Measurements from ENCODE around the gene ISLR. TPM values are rescaled to one million over a fixed set of nuclear protein-coding genes. Genes with fewer than 3 reads are reported as not detected.

ISLR gene
- polyA plus RNA-seq, 1 donor from 2014 or later = not detected

- H3K27me3 ChIP-seq (ENCODE audit: insufficient read depth, low read depth, low read length) = no peaks in the 10 kb centered on the region
- H3K9me2 ChIP-seq (ENCODE audit: insufficient read depth, low read length) = no peaks in the 10 kb centered on the region
- H3K4me2 ChIP-seq (ENCODE audit: low read length) = peak overlapping the region; percentile 48
- H3K36me3 ChIP-seq (ENCODE audit: insufficient read depth, low read length) = peaks cover 27% of the 10 kb centered on the region
- no peaks in the 10 kb centered on the region for H4K20me1 ChIP-seq (ENCODE audit: insufficient read depth)
- peaks cover 67% of the 10 kb centered on the region for H3K79me2 ChIP-seq (replicated peaks; ENCODE audit: insufficient read depth, low read length)
- H2AFZ ChIP-seq (ENCODE audit: low read depth, low read length) = no peak overlapping the region
- H3F3A ChIP-seq (ENCODE audit: insufficient read depth, low read length, poor library complexity, severe bottlenecking) = no peaks in the 10 kb centered on the region
- peaks cover 29% of the 10 kb centered on the region for H3K9me3 ChIP-seq (ENCODE audit: low read length)
- H3K9ac ChIP-seq (ENCODE audit: low read length) = peak overlapping the region; percentile 76
- H3K27ac ChIP-seq (ENCODE audit: low read length) = peak overlapping the region; percentile 82
- H3K4me3 ChIP-seq (ENCODE audit: low read length) = peak overlapping the region; percentile 95
- TF ChIP-seq CTCF (IDR thresholded peaks at IDR 0.05; ENCODE audit: poor library complexity, severe bottlenecking) (no peak), EP300 (conservative IDR thresholded peaks at IDR 0.05; ENCODE audit: poor library complexity, severe bottlenecking) (no peak), TAF1 (IDR thresholded peaks at IDR 0.05; ENCODE audit: low read depth) (no peak), EZH2 (IDR thresholded peaks at IDR 0.05; ENCODE audit: borderline replicate concordance, insufficient read depth, low read length, poor library complexity, severe bottlenecking) (no peak), MXI1 (conservative IDR thresholded peaks at IDR 0.05; ENCODE audit: poor library complexity, severe bottlenecking) (no peak), SMC3 (conservative IDR thresholded peaks at IDR 0.05; ENCODE audit: poor library complexity) (no peak), RAD21 (conservative IDR thresholded peaks at IDR 0.05) (no peak)
- TF ChIP-seq, protein P1, sequence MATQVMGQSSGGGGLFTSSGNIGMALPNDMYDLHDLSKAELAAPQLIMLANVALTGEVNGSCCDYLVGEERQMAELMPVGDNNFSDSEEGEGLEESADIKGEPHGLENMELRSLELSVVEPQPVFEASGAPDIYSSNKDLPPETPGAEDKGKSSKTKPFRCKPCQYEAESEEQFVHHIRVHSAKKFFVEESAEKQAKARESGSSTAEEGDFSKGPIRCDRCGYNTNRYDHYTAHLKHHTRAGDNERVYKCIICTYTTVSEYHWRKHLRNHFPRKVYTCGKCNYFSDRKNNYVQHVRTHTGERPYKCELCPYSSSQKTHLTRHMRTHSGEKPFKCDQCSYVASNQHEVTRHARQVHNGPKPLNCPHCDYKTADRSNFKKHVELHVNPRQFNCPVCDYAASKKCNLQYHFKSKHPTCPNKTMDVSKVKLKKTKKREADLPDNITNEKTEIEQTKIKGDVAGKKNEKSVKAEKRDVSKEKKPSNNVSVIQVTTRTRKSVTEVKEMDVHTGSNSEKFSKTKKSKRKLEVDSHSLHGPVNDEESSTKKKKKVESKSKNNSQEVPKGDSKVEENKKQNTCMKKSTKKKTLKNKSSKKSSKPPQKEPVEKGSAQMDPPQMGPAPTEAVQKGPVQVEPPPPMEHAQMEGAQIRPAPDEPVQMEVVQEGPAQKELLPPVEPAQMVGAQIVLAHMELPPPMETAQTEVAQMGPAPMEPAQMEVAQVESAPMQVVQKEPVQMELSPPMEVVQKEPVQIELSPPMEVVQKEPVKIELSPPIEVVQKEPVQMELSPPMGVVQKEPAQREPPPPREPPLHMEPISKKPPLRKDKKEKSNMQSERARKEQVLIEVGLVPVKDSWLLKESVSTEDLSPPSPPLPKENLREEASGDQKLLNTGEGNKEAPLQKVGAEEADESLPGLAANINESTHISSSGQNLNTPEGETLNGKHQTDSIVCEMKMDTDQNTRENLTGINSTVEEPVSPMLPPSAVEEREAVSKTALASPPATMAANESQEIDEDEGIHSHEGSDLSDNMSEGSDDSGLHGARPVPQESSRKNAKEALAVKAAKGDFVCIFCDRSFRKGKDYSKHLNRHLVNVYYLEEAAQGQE (IDR thresholded peaks at IDR 0.05; ENCODE audit: borderline replicate concordance) = peak; percentile 10
These were observed 36.0 kb upstream of the ISLR start for GRCh38 chr15:74137537-74137894.

GRCh38 chr15:74138642-74139041 lies 34.9 kb upstream of the ISLR start:
- Histone ChIP-seq H3K27me3 (ENCODE audit: insufficient read depth, low read depth, low read length) (no peaks in the 10 kb centered on the region), H3K9me3 (ENCODE audit: low read length) (peaks cover 17% of the 10 kb centered on the region), H3K9ac (ENCODE audit: low read length) (no peak overlapping the region), H3K9me2 (ENCODE audit: insufficient read depth, low read length) (no peaks in the 10 kb centered on the region), H3K4me2 (ENCODE audit: low read length) (no peak overlapping the region), H3F3A (ENCODE audit: insufficient read depth, low read length, poor library complexity, severe bottlenecking) (no peaks in the 10 kb centered on the region), H3K79me2 (replicated peaks; ENCODE audit: insufficient read depth, low read length) (peaks cover 57% of the 10 kb centered on the region), H3K27ac (ENCODE audit: low read length) (peak overlapping the region; percentile 82), H4K20me1 (ENCODE audit: insufficient read depth) (no peaks in the 10 kb centered on the region), H3K4me3 (ENCODE audit: low read length) (peak overlapping the region; percentile 38), H2AFZ (ENCODE audit: low read depth, low read length) (no peak overlapping the region), H3K36me3 (ENCODE audit: insufficient read depth, low read length) (peaks cover 15% of the 10 kb centered on the region)
- TF ChIP-seq SMC3 (conservative IDR thresholded peaks at IDR 0.05; ENCODE audit: poor library complexity) = no peak
- no peak for TF ChIP-seq TAF1 (IDR thresholded peaks at IDR 0.05; ENCODE audit: low read depth)
- TF ChIP-seq MXI1 (conservative IDR thresholded peaks at IDR 0.05; ENCODE audit: poor library complexity, severe bottlenecking) = no peak
- no peak for TF ChIP-seq RAD21 (conservative IDR thresholded peaks at IDR 0.05)
- no peak for TF ChIP-seq CTCF (IDR thresholded peaks at IDR 0.05; ENCODE audit: poor library complexity, severe bottlenecking)
- TF ChIP-seq, protein P1 (IDR thresholded peaks at IDR 0.05; ENCODE audit: borderline replicate concordance) = no peak
- TF ChIP-seq EZH2 (IDR thresholded peaks at IDR 0.05; ENCODE audit: borderline replicate concordance, insufficient read depth, low read length, poor library complexity, severe bottlenecking) = no peak
- TF ChIP-seq POLR2AphosphoS5 (IDR thresholded peaks at IDR 0.05) = no peak
- no peak for TF ChIP-seq EP300 (conservative IDR thresholded peaks at IDR 0.05; ENCODE audit: poor library complexity, severe bottlenecking)

Measured in neural cell (in vitro differentiated cells).